PC-9 (cell line): ENCODE data around the gene SPSB2.

ENCODE experiments used
- EZH2 ChIP-seq: fragments of 200-600 bp; sonication (generic); IDR thresholded peaks from 2 replicates; pipeline ENCODE4 v1.8.0; 2017; ENCODE audit warnings: antibody characterized with exemption, low read depth
- TF ChIP-seq, protein P1 (sequence below): fragments of 200-600 bp; sonication (generic); conservative IDR thresholded peaks from 2 replicates; pipeline ENCODE4 v1.6.1; 2017; ENCODE audit warnings: mixed run types, antibody characterized with exemption, mild to moderate bottlenecking, moderate library complexity

DNA sequence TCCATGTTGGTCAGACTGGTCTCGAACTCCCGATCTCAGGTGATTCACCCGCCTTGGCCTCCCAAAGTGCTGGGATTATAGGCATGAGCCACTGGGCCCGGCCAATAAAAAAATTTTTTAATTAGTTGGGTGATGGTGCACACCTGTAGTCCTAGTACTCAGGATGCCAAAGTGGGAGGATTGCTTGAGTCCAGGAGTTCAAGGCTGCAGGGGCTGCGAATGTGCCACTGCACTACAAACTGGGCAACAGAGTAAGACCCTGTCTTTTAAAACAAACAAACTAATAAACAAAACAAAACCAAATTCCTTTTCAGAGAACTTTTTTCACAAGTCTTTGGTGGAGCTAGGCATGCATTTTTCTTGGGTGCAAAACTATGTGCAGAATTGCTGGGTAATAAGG is 10.1 kb upstream of the SPSB2 start:
- TF ChIP-seq, protein P1, sequence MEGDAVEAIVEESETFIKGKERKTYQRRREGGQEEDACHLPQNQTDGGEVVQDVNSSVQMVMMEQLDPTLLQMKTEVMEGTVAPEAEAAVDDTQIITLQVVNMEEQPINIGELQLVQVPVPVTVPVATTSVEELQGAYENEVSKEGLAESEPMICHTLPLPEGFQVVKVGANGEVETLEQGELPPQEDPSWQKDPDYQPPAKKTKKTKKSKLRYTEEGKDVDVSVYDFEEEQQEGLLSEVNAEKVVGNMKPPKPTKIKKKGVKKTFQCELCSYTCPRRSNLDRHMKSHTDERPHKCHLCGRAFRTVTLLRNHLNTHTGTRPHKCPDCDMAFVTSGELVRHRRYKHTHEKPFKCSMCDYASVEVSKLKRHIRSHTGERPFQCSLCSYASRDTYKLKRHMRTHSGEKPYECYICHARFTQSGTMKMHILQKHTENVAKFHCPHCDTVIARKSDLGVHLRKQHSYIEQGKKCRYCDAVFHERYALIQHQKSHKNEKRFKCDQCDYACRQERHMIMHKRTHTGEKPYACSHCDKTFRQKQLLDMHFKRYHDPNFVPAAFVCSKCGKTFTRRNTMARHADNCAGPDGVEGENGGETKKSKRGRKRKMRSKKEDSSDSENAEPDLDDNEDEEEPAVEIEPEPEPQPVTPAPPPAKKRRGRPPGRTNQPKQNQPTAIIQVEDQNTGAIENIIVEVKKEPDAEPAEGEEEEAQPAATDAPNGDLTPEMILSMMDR = no peak
- no peak for TF ChIP-seq EZH2
